NOMO-1 (cell line): ENCODE measurements around the gene ABCC11.
"Not testable (repeated sequence)": the region's sequence is repeated elsewhere in the genome, so short reads cannot be mapped to it uniquely, and the experiment has no call there.

ENCODE experiments used
- DNase-seq, 2 experiments: peaks; one replicate each; lab custom pipeline; 2025; ENCODE audit not compliant: unreplicated experiment in 2 of 2; lab: John Stamatoyannopoulos, UW

ABCC11 gene

GRCh38 chr16:48204825-48205151, 42.6 kb downstream of the ABCC11 start:
- no peak for DNase-seq

DNA sequence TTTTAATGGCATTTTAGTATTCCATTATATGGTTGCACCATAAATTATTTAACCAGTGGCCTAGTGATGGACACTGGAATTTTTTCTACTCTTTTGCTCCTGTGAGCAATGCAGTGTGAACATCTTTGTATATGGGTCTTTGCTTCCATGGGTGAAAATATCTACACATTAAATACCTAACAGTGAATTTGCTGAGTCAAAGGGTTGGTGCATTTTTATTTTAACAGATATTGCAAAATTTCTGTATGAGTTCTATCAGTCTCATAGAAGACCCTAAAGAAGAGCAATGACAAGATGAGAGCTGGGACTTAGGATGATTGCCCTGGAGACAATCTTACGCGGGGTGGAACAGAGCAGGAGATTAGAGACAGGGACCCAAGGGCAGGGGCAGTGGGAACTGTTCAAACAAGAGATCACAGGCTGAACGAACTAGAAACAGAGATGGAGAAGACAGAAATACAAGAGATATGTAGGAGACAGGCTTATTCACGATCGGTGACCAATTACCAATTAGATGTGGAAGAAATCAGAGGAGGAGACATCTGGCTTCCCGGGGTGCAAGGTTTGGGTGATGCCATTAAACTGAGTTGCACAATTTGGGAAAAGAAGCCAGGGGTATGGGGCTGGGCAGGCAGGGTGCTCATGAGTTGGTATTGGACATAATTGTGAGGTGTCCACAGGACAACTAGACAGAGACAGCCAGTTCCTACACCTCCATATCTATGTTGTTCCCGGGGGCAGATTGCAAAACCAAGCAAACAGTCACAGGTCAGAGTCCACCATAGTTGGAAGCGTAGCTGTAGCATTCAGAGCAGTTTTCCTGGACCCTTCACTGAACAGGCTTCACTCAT, 43.1 kb downstream of the ABCC11 start:
- no peak for DNase-seq

GRCh38 chr16:48201515-48202201, 45.7 kb downstream of the ABCC11 start:
- DNase-seq: no peak

DNA sequence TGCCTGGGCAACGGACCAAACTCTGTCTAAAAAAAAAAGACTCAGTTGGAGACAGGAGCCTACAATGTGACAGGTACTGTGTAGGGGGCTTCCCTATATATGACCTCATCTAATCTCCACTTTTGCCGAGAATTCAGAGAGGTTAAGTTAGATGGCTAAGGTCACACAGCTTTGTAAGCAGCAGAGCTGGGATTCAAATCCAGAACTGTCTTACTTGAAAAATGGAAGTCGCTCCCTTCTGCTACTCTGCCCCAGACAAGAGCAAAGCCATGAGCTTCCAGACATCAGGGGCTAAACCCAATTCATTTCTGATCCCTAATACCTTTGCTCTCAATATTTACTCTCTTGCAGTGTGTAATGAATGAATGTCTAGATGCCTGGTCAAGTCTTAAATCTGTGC, 50.0 kb downstream of the ABCC11 start:
- peak in 1 of 2 experiments; percentile 43 for DNase-seq

- no peak for DNase-seq
These were observed 52.3 kb downstream of the ABCC11 start for GRCh38 chr16:48194828-48195556.

DNA sequence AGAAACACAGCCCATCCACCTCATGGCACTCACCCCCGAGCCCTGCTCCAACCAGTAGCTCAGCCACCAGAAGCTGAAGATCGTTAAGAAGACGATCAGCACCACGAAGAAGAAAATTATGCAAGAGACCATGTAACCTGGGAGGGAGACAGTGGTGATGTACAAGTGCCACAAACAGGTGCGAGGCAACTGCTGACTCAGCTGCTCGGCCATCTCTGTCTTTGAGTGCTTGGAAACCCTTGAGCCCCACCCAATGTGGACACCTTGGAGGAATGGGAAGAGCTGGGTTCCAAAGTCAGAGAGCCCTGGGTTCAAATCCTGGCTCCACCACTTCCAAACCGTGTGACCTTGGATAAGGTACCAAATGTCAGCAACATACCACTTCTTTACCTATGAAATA, 53.5 kb downstream of the ABCC11 start:
- DNase-seq: no peak

DNA sequence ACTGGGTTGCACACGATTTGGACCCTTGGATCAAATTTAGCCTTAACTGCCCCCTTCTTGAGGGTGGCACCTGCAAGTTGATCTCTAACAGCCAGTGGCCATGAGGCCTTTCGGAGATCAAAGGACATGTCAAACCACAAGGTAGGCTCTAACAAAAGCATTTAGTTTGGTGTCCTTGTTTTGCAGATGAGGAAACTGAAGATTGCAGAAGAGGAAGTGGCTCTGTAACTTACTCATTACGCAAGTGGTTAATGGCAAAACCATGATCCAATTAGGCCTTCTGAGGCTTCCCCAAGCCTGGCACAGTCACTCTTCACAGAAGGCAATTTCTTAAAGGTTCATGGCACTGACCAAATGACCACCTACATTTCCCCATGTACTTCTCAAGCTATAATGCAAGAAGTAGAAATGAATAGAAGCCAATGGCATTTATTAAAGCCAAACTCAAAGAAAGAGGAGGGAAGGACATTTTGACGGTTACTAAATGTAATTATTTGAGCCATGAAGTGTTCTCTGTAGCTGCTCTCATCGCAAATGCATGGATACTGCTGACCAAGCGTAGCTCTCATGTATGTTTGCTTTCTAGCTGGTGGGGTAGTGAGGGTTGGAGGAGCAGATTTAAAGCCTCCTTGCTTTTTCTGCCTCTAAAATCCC, 58.8 kb downstream of the ABCC11 start:
- peak; percentile 92 to 96 for DNase-seq

GRCh38 chr16:48187779-48188178, 59.6 kb downstream of the ABCC11 start:
- DNase-seq: no peak

DNA sequence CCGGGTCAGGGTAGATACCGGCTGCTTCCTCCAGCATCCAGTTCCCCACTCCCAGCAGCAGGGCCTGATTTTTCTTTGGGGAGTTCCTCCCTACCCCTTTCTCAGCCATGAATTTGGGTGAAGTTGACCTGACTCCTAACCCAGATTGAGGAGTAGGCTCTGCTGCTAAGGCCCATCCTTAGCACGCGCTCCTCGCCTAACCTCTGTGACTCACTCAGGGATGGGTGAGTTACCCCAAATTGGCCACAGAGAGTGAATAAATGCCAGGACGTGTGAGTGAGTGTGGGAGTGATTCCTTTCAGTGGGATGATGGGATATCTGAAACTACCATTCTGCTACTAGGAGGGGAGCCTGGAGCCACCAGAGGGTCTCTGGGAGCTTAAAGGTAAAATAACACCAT, 62.7 kb downstream of the ABCC11 start:
- no peak for DNase-seq

- DNase-seq: no peak
These were observed 64.3 kb downstream of the ABCC11 start for GRCh38 chr16:48182979-48183537.

DNA sequence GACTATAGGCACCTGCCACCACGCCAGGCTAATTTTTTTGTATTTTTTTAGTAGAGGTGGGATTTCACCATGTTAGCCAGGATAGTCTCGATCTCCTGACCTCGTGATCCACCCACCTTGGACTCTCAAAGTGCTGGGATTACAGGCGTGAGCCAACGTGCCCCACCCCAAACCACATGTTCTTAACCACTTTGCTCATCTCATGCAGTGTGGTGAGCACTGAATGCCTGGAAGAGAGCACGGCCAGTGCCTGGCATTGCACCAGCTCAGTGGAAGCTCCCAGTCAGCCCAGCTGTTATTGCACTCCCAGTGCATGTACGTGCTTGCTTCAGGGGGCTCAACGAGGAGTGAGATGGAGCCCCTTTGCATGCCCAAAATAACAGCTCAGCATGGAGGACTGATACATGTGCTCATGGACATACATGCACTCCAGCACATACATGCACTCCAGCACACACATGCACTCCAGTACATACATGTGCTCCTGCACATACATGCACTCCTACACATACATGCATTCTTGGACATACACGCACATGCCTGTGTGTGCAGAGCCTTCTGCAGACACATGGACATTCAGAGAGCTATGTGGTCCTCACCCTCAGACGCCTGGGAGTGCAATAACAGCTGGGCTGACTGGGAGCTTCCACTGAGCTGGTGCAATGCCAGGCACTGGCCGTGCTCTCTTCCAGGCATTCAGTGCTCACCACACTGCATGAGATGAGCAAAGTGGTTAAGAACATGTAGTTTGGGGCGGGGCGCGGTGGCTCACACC, 65.4 kb downstream of the ABCC11 start:
- not testable (repeated sequence) for DNase-seq

- no peak for DNase-seq
These were observed 66.4 kb downstream of the ABCC11 start for GRCh38 chr16:48180868-48181480.

- no peak for DNase-seq
These were observed 70.5 kb downstream of the ABCC11 start for GRCh38 chr16:48176635-48177408.

GRCh38 chr16:48173889-48174288, 73.5 kb downstream of the ABCC11 start:
- no peak for DNase-seq

DNA sequence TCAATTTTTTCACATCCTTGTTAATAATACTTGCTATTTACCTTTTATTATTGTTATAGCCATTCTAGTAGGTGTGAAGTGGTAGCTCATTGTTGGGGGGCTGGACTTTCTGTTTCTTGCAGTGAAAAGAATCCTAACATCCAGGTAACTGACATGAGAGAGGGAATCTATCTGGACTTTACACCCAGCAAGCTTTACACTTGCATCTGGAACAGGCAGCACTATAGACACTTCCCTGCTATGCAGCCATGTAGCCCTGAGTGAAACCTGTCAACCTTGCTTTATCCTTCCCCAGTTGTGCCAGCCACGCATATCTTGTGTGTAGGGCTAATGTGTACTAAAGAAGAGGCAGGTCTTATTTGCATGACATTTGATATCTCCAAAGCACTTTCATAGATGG, 74.7 kb downstream of the ABCC11 start:
- no peak for DNase-seq

GRCh38 chr16:48169896-48170295, 77.4 kb downstream of the ABCC11 start:
- no peak for DNase-seq

DNA sequence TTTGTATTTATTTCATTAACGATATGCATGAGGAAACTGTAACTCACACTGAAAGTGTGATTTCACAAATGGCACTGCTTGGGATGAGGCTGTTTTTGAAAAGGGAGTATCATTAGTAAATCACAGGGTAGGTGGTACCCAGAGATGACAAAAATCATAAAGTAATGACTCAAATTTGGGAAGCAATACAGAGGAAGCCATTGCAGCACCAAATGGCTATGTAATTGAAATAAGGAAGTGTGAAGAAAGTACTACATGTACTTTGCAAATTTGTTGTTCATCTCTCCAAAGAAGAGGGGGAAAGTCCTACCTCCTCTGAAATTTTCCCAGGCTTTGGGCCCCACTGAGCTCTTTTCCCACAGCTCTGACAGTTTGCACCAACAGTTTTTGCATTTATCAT, 79.3 kb downstream of the ABCC11 start:
- peak; percentile 13 to 59 for DNase-seq

DNA sequence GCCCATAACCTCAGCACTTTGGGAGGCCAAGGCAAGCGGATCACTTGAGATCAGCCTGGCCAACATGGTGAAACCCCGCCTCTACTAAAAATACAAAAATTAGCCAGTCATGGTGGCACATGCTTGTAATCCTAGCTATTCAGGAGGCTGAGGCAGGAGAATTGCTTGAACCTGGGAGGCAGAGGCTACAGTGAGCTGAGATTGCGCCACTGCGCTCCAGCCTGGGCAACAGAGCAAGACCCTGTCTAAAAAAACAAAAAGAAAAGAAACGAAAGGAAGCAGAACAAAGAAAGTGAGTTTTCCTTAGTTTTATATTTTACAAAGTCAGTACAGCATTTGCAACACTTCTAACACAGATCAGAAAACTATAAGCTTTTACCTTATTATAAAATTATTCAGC, 80.7 kb downstream of the ABCC11 start:
- DNase-seq: not testable (repeated sequence)
